Activated naive CD4-positive, alpha-beta T cell treated with anti-CD3 and anti-CD28 coated beads, Interleukin-2, amount 50 U/mL, for 24 hours (primary cell): ENCODE data around the gene HSF4.

Experiments
- H3K27ac Mint-ChIP-seq: one replicate; pipeline ENCODE4 v1.8.0; 2021; ENCODE audit warnings: mild to moderate bottlenecking, mixed read lengths
- H3K27me3 Mint-ChIP-seq: one replicate; pipeline ENCODE4 v1.8.0; 2021; ENCODE audit warnings: mixed read lengths
- H3K36me3 Mint-ChIP-seq: one replicate; pipeline ENCODE4 v1.8.0; 2021; ENCODE audit warnings: mixed read lengths
- H3K4me1 Mint-ChIP-seq: one replicate; pipeline ENCODE4 v1.8.0; 2021; ENCODE audit warnings: mixed read lengths
- H3K4me3 Mint-ChIP-seq: one replicate; pipeline ENCODE4 v1.8.0; 2021; ENCODE audit warnings: mild to moderate bottlenecking, mixed read lengths
- H3K9me3 Mint-ChIP-seq: one replicate; pipeline ENCODE4 v1.8.0; 2021; ENCODE audit warnings: mixed read lengths

The HSF4 gene

GRCh38 chr16:67209565-67209964 is 45.0 kb downstream of the HSF4 start:
- no peaks in the 10 kb centered on the region for H3K27me3 Mint-ChIP-seq
- no peaks in the 10 kb centered on the region for H3K9me3 Mint-ChIP-seq
- H3K27ac Mint-ChIP-seq, result no peak overlapping the region
- no peaks in the 10 kb centered on the region for H3K4me1 Mint-ChIP-seq
- peaks cover 3% of the 10 kb centered on the region for H3K36me3 Mint-ChIP-seq
- no peak overlapping the region for H3K4me3 Mint-ChIP-seq

- Mint-ChIP-seq H3K9me3 (no peaks in the 10 kb centered on the region), H3K27ac (no peak overlapping the region), H3K4me1 (no peaks in the 10 kb centered on the region), H3K4me3 (no peak overlapping the region), H3K27me3 (no peaks in the 10 kb centered on the region), H3K36me3 (peaks cover 3% of the 10 kb centered on the region)
Measured at GRCh38 chr16:67210069-67210937, 45.8 kb downstream of the HSF4 start.

- Mint-ChIP-seq H3K9me3 (no peaks in the 10 kb centered on the region), H3K27ac (no peak overlapping the region), H3K4me3 (no peak overlapping the region), H3K36me3 (peaks cover 2% of the 10 kb centered on the region), H3K4me1 (peaks cover 4% of the 10 kb centered on the region), H3K27me3 (no peaks in the 10 kb centered on the region)
Measured at GRCh38 chr16:67211674-67212073, 47.1 kb downstream of the HSF4 start.

- Mint-ChIP-seq H3K27me3 (no peaks in the 10 kb centered on the region), H3K4me1 (peaks cover 7% of the 10 kb centered on the region), H3K27ac (no peak overlapping the region), H3K4me3 (no peak overlapping the region), H3K36me3 (peaks cover 5% of the 10 kb centered on the region), H3K9me3 (no peaks in the 10 kb centered on the region)
Measured at GRCh38 chr16:67212766-67213165, 48.2 kb downstream of the HSF4 start.

GRCh38 chr16:67213197-67214019 is 48.9 kb downstream of the HSF4 start:
- H3K4me1 Mint-ChIP-seq, result peaks cover 7% of the 10 kb centered on the region
- H3K36me3 Mint-ChIP-seq, result peaks cover 5% of the 10 kb centered on the region
- H3K4me3 Mint-ChIP-seq, result no peak overlapping the region
- H3K27ac Mint-ChIP-seq, result no peak overlapping the region
- H3K9me3 Mint-ChIP-seq, result no peaks in the 10 kb centered on the region
- H3K27me3 Mint-ChIP-seq, result no peaks in the 10 kb centered on the region

GRCh38 chr16:67215706-67216105 is 51.2 kb downstream of the HSF4 start:
- Mint-ChIP-seq H3K9me3 (no peaks in the 10 kb centered on the region), H3K36me3 (peaks cover 7% of the 10 kb centered on the region), H3K27ac (no peak overlapping the region), H3K4me1 (peaks cover 7% of the 10 kb centered on the region), H3K27me3 (no peaks in the 10 kb centered on the region), H3K4me3 (no peak overlapping the region)

- peaks cover 7% of the 10 kb centered on the region for H3K36me3 Mint-ChIP-seq
- H3K4me3 Mint-ChIP-seq, result no peak overlapping the region
- no peak overlapping the region for H3K27ac Mint-ChIP-seq
- H3K9me3 Mint-ChIP-seq, result no peaks in the 10 kb centered on the region
- no peaks in the 10 kb centered on the region for H3K27me3 Mint-ChIP-seq
- peaks cover 7% of the 10 kb centered on the region for H3K4me1 Mint-ChIP-seq
Measured at GRCh38 chr16:67216612-67217490, 52.3 kb downstream of the HSF4 start.
